ENCODE data around the gene GJB4.

Gene GJB4

GRCh38 chr1:34777519-34778321, 18.2 kb downstream of the GJB4 start:
- TF ChIP-seq CTCF (conservative IDR thresholded peaks at IDR 0.05; ENCODE audit: low read depth, low read length): no peak

GRCh38 chr1:34778381-34778780, 18.8 kb downstream of the GJB4 start:
- H3K4me3 ChIP-seq (ENCODE audit: low read depth, low read length): no peak overlapping the region
- no peak for DNase-seq (ENCODE audit: low read depth)
- TF ChIP-seq CTCF (conservative IDR thresholded peaks at IDR 0.05; ENCODE audit: low read depth, low read length): no peak

More at GRCh38 chr1:34777519-34778321, 18.2 kb downstream of the GJB4 start:
- DNase-seq (ENCODE audit: low read depth): no peak
- no peak overlapping the region for H3K4me3 ChIP-seq (ENCODE audit: low read depth, low read length)

- no peak for TF ChIP-seq CTCF (conservative IDR thresholded peaks at IDR 0.05; ENCODE audit: low read depth, low read length)
- no peak for DNase-seq (ENCODE audit: low read depth)
- no peak overlapping the region for H3K4me3 ChIP-seq (ENCODE audit: low read depth, low read length)
Observed at GRCh38 chr1:34779005-34779404, 19.5 kb downstream of the GJB4 start.

GRCh38 chr1:34779526-34779925, 20.0 kb downstream of the GJB4 start:
- no peak for DNase-seq (ENCODE audit: low read depth)
- no peak for TF ChIP-seq CTCF (conservative IDR thresholded peaks at IDR 0.05; ENCODE audit: low read depth, low read length)
- H3K4me3 ChIP-seq (ENCODE audit: low read depth, low read length): no peak overlapping the region

GRCh38 chr1:34779962-34780361, 20.4 kb downstream of the GJB4 start:
- DNase-seq (ENCODE audit: low read depth): no peak
- no peak overlapping the region for H3K4me3 ChIP-seq (ENCODE audit: low read depth, low read length)
- no peak for TF ChIP-seq CTCF (conservative IDR thresholded peaks at IDR 0.05; ENCODE audit: low read depth, low read length)

- no peak for TF ChIP-seq CTCF (conservative IDR thresholded peaks at IDR 0.05; ENCODE audit: low read depth, low read length)
- no peak overlapping the region for H3K4me3 ChIP-seq (ENCODE audit: low read depth, low read length)
- DNase-seq (ENCODE audit: low read depth): no peak
Observed at GRCh38 chr1:34780528-34780927, 21.0 kb downstream of the GJB4 start.

All from choroid plexus epithelial cell (primary cell).